WTC11 (cell line): ENCODE data around the gene COX8C. TPM values are rescaled to one million over a fixed set of nuclear protein-coding genes. Genes with fewer than 3 reads are reported as not detected.

Source experiments
- ATAC-seq: fragments of 200-7000 bp; cut with Tn5 transposase; 2 replicates; pipeline ENCODE4 v1.10.0; 2021; ENCODE audit warnings: mild to moderate bottlenecking, moderate library complexity
- CTCF ChIA-PET: fragments of 300-600 bp; sonication (Branson Sonifier 250); formaldehyde crosslinking; loops from one replicate; lab custom pipeline; 2021; ENCODE audit warnings: antibody characterized with exemption; lab: Charles Lee
- POLR2A ChIA-PET: fragments of 350-600 bp; sonication (Branson Sonifier 250); formaldehyde crosslinking; loops from one replicate; lab custom pipeline; 2021; ENCODE audit warnings: antibody characterized with exemption; lab: Charles Lee
- DNase-seq: peaks from one replicate; pipeline ENCODE4 v3.0.0; 2021; ENCODE audit warnings: low spot score
- H3K27ac Mint-ChIP-seq: 2 replicates; pipeline ENCODE4 v1.8.0; 2021; ENCODE audit warnings: mixed read lengths
- H3K27me3 Mint-ChIP-seq: 2 replicates; pipeline ENCODE4 v1.8.0; 2021; ENCODE audit warnings: low read depth, mild to moderate bottlenecking, moderate library complexity, mixed read lengths
- H3K36me3 Mint-ChIP-seq: 2 replicates; pipeline ENCODE4 v1.8.0; 2021; ENCODE audit warnings: mixed read lengths
- H3K4me1 Mint-ChIP-seq: 2 replicates; pipeline ENCODE4 v1.8.0; 2022; ENCODE audit warnings: mixed read lengths
- H3K4me3 Mint-ChIP-seq: 2 replicates; pipeline ENCODE4 v1.8.0; 2021; ENCODE audit warnings: mild to moderate bottlenecking, moderate library complexity, mixed read lengths
- H3K9me3 Mint-ChIP-seq: 2 replicates; pipeline ENCODE4 v1.8.0; 2021; ENCODE audit warnings: mixed read lengths
- ATF3 ChIP-seq: sonication (generic); formaldehyde crosslinking; conservative IDR thresholded peaks from 2 replicates; pipeline ENCODE4 v1.8.1; 2022; ENCODE audit warnings: mild to moderate bottlenecking, missing genetic modification reagents
- ETV6 ChIP-seq: sonication (generic); formaldehyde crosslinking; IDR thresholded peaks from 2 replicates; pipeline ENCODE4 v1.8.1; 2022; ENCODE audit warnings: mild to moderate bottlenecking, missing genetic modification reagents
- GABPB1 ChIP-seq: sonication (generic); formaldehyde crosslinking; IDR thresholded peaks from 2 replicates; pipeline ENCODE4 v1.8.1; 2023; ENCODE audit warnings: mild to moderate bottlenecking, missing genetic modification reagents
- GRHL2 ChIP-seq: fragments of 250-450 bp; sonication (Bioruptor Pico); IDR thresholded peaks from 2 replicates; pipeline ENCODE4 v1.8.0; 2022; ENCODE audit warnings: mild to moderate bottlenecking, moderate library complexity; ENCODE audit not compliant: insufficient replicate concordance, severe bottlenecking
- HMGA2 ChIP-seq: fragments of 250-450 bp; sonication (Bioruptor Pico); IDR thresholded peaks from 2 replicates; pipeline ENCODE4 v1.4.0; 2021; ENCODE audit warnings: mild to moderate bottlenecking, moderate library complexity
- HMGXB4 ChIP-seq: sonication (generic); formaldehyde crosslinking; IDR thresholded peaks from 2 replicates; pipeline ENCODE4 v1.8.1; 2023; ENCODE audit warnings: mild to moderate bottlenecking, moderate library complexity, missing genetic modification reagents
- MLX ChIP-seq: sonication (generic); formaldehyde crosslinking; IDR thresholded peaks from 2 replicates; pipeline ENCODE4 v1.8.1; 2023; ENCODE audit warnings: mild to moderate bottlenecking, missing genetic modification reagents, moderate library complexity
- OVOL2 ChIP-seq: fragments of 250-450 bp; sonication (Bioruptor Pico); IDR thresholded peaks from 2 replicates; pipeline ENCODE4 v1.9.0; 2021; ENCODE audit warnings: mild to moderate bottlenecking, borderline replicate concordance
- SMAD4 ChIP-seq: sonication (generic); formaldehyde crosslinking; IDR thresholded peaks from 2 replicates; pipeline ENCODE4 v1.8.0; 2022; ENCODE audit warnings: mild to moderate bottlenecking, missing genetic modification reagents
- TEAD1 ChIP-seq: sonication (generic); formaldehyde crosslinking; IDR thresholded peaks from 2 replicates; pipeline ENCODE4 v1.8.0; 2022; ENCODE audit warnings: mild to moderate bottlenecking, missing genetic modification reagents
- USF2 ChIP-seq: sonication (generic); formaldehyde crosslinking; IDR thresholded peaks from 2 replicates; pipeline ENCODE4 v1.8.1; 2023; ENCODE audit warnings: mild to moderate bottlenecking, missing genetic modification reagents, moderate library complexity
- ZMAT4 ChIP-seq: fragments of 250-450 bp; sonication (Bioruptor Pico); IDR thresholded peaks from 2 replicates; pipeline ENCODE4 v1.9.0; 2021; ENCODE audit warnings: mild to moderate bottlenecking
- ZNF121 ChIP-seq: sonication (generic); formaldehyde crosslinking; IDR thresholded peaks from 2 replicates; pipeline ENCODE4 v1.8.0; 2023; ENCODE audit warnings: missing genetic modification reagents
- ZNF232 ChIP-seq: sonication (generic); formaldehyde crosslinking; IDR thresholded peaks from 2 replicates; pipeline ENCODE4 v1.8.0; 2022; ENCODE audit warnings: mild to moderate bottlenecking, missing genetic modification reagents
- ZNF263 ChIP-seq: sonication (generic); formaldehyde crosslinking; IDR thresholded peaks from 2 replicates; pipeline ENCODE4 v1.8.1; 2022; ENCODE audit warnings: low read depth, mild to moderate bottlenecking, moderate library complexity, missing genetic modification reagents
- ZNF317 ChIP-seq: sonication (generic); formaldehyde crosslinking; IDR thresholded peaks from 2 replicates; pipeline ENCODE4 v1.8.1; 2023; ENCODE audit warnings: low read depth, mild to moderate bottlenecking, moderate library complexity, missing genetic modification reagents, borderline replicate concordance
- ZNF512 ChIP-seq: sonication (generic); formaldehyde crosslinking; IDR thresholded peaks from 2 replicates; pipeline ENCODE4 v1.8.1; 2022; ENCODE audit warnings: missing genetic modification reagents, borderline replicate concordance
- ZNF671 ChIP-seq: fragments of 250-450 bp; sonication (Bioruptor Pico); IDR thresholded peaks from 2 replicates; pipeline ENCODE4 v1.8.0; 2021; ENCODE audit warnings: mild to moderate bottlenecking
- ZSCAN18 ChIP-seq: fragments of 250-450 bp; sonication (Bioruptor Pico); IDR thresholded peaks from 2 replicates; pipeline ENCODE4 v2.1.2; 2022; ENCODE audit warnings: mild to moderate bottlenecking, moderate library complexity
- total RNA-seq: library from RNA; stranded (reverse); gene quantifications from 3 replicates; pipeline ENCODE4 v1.2.3, GENCODE V29; 2021

Gene COX8C
- total RNA-seq, 1 experiment from 2014 or later: not detected

- no peak for TF ChIP-seq GABPB1 (CRISPR knock-in tag)
- TF ChIP-seq USF2 (CRISPR knock-in tag): no peak
- TF ChIP-seq HMGA2: no peak
- no peak for TF ChIP-seq HMGXB4 (CRISPR knock-in tag)
- TF ChIP-seq ZMAT4: no peak
- TF ChIP-seq ZNF671 (CRISPR knock-in tag): no peak
- TF ChIP-seq ZNF121 (CRISPR knock-in tag): no peak
- TF ChIP-seq, all 79 proteins: peak for 0
- Mint-ChIP-seq H3K4me1 (peaks cover 49% of the 10 kb centered on the region), H3K9me3 (no peaks in the 10 kb centered on the region), H3K27ac (no peak overlapping the region), H3K36me3 (no peaks in the 10 kb centered on the region), H3K4me3 (no peak overlapping the region), H3K27me3 (no peaks in the 10 kb centered on the region)
- CTCF ChIA-PET: interaction anchor here (2.0 kb wide), 1 partner anchor 97 kb away, joined by 6 read pairs; the partner anchor contains the start of genes GON7 and UBR7
- ATAC-seq (no peak), DNase-seq (no peak)
- POLR2A ChIA-PET: no interaction called here
These were observed 43.3 kb upstream of the COX8C start for GRCh38 chr14:93303659-93304058.

- POLR2A ChIA-PET: no interaction called here
- Mint-ChIP-seq H3K4me3 (no peak overlapping the region), H3K36me3 (no peaks in the 10 kb centered on the region), H3K27ac (peak overlapping the region; percentile 68; the same call in 1 of the 2 replicates), H3K9me3 (no peaks in the 10 kb centered on the region), H3K4me1 (peaks cover 46% of the 10 kb centered on the region), H3K27me3 (no peaks in the 10 kb centered on the region)
- ATAC-seq (no peak), DNase-seq (no peak)
- CTCF ChIA-PET: interaction anchor here (2.0 kb wide), 1 partner anchor 98 kb away, joined by 6 read pairs; the partner anchor contains the start of genes GON7 and UBR7
- no peak for TF ChIP-seq ATF3 (CRISPR knock-in tag)
- no peak for TF ChIP-seq ETV6 (CRISPR knock-in tag)
- TF ChIP-seq HMGXB4 (CRISPR knock-in tag): no peak
- TF ChIP-seq ZNF263 (CRISPR knock-in tag): no peak
- no peak for TF ChIP-seq TEAD1 (CRISPR knock-in tag)
- no peak for TF ChIP-seq MLX (CRISPR knock-in tag)
- TF ChIP-seq ZNF232 (CRISPR knock-in tag): no peak
- TF ChIP-seq ZNF317 (CRISPR knock-in tag): no peak
- TF ChIP-seq SMAD4: no peak
- no peak for TF ChIP-seq GRHL2 (CRISPR knock-in tag)
- TF ChIP-seq ZNF512 (CRISPR knock-in tag): no peak
- no peak for TF ChIP-seq OVOL2 (CRISPR knock-in tag)
- no peak for TF ChIP-seq ZNF121 (CRISPR knock-in tag)
- no peak for TF ChIP-seq ZSCAN18 (CRISPR knock-in tag)
These were observed 42.2 kb upstream of the COX8C start for GRCh38 chr14:93304771-93305170.
